ENCODE results near the gene ATP8B2.
"Not testable (repeated sequence)": the region's sequence is repeated elsewhere in the genome, so short reads cannot be mapped to it uniquely, and the experiment has no call there.

Gene ATP8B2

GRCh38 chr1:154324241-154324640 is 1.1 kb upstream of the ATP8B2 start:
- FAIRE-seq, result no peak

- no peak for FAIRE-seq
These were observed 539 bp downstream of the ATP8B2 start for GRCh38 chr1:154325583-154326545.

GRCh38 chr1:154326546-154327465 is 1.5 kb downstream of the ATP8B2 start:
- FAIRE-seq, result no peak

- FAIRE-seq, result no peak
These were observed 2.4 kb downstream of the ATP8B2 start for GRCh38 chr1:154327466-154328317.

GRCh38 chr1:154328318-154329151 is 3.2 kb downstream of the ATP8B2 start:
- FAIRE-seq, result no peak

GRCh38 chr1:154329152-154329521 is 3.8 kb downstream of the ATP8B2 start:
- FAIRE-seq, result no peak

GRCh38 chr1:154329551-154330131 is 4.3 kb downstream of the ATP8B2 start:
- FAIRE-seq, result no peak

GRCh38 chr1:154330669-154331068 is 5.3 kb downstream of the ATP8B2 start:
- no peak for FAIRE-seq

GRCh38 chr1:154334079-154335024 is 9.0 kb downstream of the ATP8B2 start:
- FAIRE-seq, result no peak

GRCh38 chr1:154335025-154335714 is 9.8 kb downstream of the ATP8B2 start:
- no peak for FAIRE-seq

GRCh38 chr1:154337253-154337894 is 12.0 kb downstream of the ATP8B2 start:
- FAIRE-seq, result no peak

- FAIRE-seq, result no peak
These were observed 13.6 kb downstream of the ATP8B2 start for GRCh38 chr1:154338875-154339274.

GRCh38 chr1:154341366-154341765 is 16.0 kb downstream of the ATP8B2 start:
- FAIRE-seq, result not testable (repeated sequence)

- FAIRE-seq, result no peak
These were observed 16.8 kb downstream of the ATP8B2 start for GRCh38 chr1:154342132-154342531.

GRCh38 chr1:154342836-154343472 is 17.6 kb downstream of the ATP8B2 start:
- no peak for FAIRE-seq

GRCh38 chr1:154344977-154345837 is 19.9 kb downstream of the ATP8B2 start:
- no peak for FAIRE-seq

- no peak for FAIRE-seq
These were observed 21.1 kb downstream of the ATP8B2 start for GRCh38 chr1:154346276-154346917.

Measured in endometrium (tissue), 2 donors.